HG03521 (cell line): ENCODE results near the gene CALML3.
"Not testable (repeated sequence)": the region's sequence is repeated elsewhere in the genome, so short reads cannot be mapped to it uniquely, and the experiment has no call there.

Experiments
- ATAC-seq: cut with Tn5 transposase; IDR thresholded peaks from one replicate; pipeline ENCODE4 v1.9.1; 2021; ENCODE audit warnings: mild to moderate bottlenecking, moderate library complexity; ENCODE audit not compliant: unreplicated experiment

CALML3 gene

GRCh38 chr10:5524641-5525560 lies at the start of gene CALML3:
Gene CALML3 (plus strand): TSS chr10:5524961. CDS start chr10:5525086, 125 bp downstream.
- ATAC-seq, result no peak

GRCh38 chr10:5475088-5475487 lies 49.7 kb upstream of the CALML3 start:
- ATAC-seq, result not testable (repeated sequence)

DNA sequence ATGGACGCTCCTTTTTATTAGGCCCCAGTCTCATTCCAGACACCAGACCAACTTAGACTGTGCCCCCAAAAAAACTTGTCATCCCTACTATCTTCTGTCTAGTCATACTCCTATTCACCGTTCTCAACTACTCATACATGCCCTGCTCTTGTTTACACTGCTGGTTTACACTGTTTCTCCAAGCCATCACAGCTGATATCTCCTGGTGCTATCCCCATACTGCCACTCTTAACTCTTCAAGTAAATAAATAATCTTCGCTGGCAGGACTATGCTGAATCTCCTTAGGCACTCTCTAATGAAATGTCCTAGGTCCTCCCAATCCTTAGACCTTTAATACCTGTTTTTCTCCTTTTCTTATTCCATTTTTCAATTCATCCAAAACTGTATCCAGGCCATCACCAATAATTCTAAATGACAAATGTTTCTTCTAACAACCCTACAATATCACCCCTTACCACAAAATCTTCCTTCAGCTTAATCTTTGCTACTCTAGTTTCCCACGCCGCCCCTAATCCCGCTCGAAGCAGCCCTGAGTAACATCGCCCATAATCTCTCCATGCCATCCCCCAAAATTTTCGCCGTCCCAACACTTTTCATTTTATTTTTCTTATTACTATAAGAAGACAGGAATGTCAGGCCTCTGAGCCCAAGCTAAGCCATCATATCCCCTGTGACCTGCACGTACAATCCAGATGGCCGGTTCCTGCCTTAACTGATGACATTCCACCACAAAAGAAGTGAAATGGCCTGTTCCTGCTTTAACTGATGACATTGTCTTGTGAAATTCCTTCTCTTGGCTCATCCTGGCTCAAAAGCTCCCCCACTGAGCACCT lies 48.6 kb upstream of the CALML3 start:
- ATAC-seq, result not testable (repeated sequence)

GRCh38 chr10:5476918-5477525 lies 47.7 kb upstream of the CALML3 start:
- no peak for ATAC-seq

GRCh38 chr10:5477948-5478693 lies 46.6 kb upstream of the CALML3 start:
- ATAC-seq, result no peak

- ATAC-seq, result no peak
Measured at GRCh38 chr10:5478694-5479305, 46.0 kb upstream of the CALML3 start.

- ATAC-seq, result no peak
Measured at GRCh38 chr10:5479481-5480161, 45.1 kb upstream of the CALML3 start.

DNA sequence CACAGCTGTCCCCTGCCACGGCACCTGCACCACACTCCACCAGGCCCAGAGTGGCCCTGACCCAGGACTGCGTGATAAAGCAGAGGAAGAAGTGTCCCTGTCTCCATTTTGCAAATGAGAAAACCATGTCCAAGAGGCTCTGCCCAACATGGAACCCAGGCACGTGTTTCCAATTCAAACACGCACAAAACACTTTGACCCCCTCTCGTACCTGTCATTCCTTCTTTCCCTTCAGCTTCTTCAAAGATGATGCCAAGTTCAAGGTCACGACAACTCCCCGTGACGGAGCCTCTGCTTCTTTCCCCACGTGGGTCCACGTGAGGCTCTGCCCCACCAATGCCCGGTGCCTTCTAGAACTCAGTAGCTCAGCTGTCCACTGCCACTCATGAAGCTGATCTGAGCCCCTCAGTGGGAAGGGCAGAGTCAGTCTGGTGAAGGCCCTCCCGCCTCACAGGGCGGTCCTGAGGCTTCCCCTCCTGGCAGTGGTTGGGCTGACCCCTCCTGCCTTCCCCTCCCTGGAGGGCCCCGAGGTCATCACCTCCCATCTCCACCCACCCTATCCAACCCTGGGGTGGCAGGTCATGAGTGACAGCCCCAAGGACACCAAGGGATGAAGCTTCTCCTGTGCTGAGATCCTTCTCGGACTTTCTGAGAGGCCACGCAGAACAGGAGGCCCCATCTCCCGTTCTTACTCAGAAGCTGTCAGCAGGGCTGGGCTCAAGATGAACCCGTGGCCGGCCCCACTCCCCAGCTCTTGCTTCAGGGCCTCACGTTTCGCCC lies 44.4 kb upstream of the CALML3 start:
- ATAC-seq, result no peak

DNA sequence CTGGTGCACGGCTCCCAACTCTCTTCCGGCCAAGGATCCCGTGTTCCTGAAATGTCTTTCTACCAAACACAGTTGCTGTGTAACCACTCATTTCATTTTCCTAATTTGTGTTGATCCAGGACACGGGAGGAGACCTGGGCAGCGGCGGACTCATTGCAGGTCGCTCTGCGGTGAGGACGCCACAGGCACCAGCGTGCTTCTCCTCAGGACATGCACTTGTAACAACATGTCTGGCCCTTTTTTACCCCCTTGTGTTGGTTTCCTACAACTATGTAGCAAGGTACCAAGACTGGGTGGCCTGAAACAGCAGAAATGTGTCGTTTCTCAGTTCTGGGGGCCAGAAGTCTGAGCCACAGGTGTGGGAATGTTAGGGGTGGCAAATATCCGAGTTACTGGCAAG lies 43.6 kb upstream of the CALML3 start:
- ATAC-seq, result no peak

GRCh38 chr10:5482016-5482415 lies 42.7 kb upstream of the CALML3 start:
- no peak for ATAC-seq

DNA sequence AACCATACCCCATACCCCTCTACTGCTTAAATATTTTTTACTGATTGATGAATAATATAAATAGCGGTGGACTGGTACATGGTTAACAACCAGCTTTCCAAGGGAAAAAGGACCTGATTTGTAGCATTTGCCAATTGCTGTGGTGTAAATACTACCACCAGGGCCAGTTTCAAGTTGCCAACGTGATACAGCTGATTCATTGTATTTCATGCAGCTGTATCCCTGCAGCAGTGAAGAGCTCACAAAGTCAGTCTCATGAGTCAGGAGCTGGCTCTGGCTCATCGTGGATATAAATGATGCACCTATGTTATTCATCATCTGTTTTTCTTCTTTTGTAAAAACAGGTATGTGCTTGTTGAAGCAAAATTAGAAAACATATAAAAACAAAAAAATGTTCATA lies 40.6 kb upstream of the CALML3 start:
- ATAC-seq, result no peak

- ATAC-seq, result no peak
Measured at GRCh38 chr10:5485290-5485689, 39.5 kb upstream of the CALML3 start.

DNA sequence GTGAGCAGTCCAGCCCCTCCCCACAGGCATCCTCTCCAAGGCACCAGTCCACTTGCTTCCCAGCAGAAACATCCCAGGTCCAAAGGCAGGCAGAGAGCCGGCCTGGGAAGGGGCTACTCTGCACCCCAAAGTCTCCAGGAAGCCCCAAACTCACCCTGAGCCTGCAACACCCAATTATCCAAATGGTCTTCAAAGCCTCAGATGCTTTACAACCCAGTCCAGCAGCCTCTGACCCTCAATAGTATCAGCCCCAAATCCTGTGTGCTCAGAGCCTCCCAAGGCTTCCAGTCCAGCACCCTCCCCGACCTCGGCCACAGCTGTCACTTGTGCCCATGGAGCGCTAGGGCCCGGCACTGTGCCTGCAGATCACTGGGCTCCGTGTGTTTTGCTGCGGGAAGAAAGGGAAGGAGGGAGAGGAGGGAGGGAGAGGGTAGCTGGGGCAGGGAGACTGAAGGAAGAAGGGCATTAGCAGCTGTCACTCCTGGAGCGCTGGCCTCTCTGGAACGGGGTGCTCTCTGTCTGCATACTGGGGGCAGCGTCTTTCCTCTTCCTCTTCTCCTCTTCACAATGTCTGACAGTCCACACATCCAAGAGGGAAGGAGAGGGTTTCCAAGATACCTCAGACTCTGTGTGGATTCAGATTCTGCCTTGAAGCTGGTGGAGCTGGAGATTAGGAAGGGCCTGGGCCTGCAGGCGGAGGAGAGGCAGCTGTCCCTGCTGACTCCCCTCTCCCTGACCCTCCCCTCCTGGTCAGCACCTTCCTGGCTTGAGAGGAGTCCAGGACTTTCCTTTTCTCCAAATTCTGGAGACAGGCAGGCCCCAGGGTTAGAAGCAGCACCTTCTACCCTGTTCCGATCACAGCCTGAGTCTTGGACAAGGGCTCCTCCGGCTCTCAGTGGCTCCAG lies 38.6 kb upstream of the CALML3 start:
- no peak for ATAC-seq

DNA sequence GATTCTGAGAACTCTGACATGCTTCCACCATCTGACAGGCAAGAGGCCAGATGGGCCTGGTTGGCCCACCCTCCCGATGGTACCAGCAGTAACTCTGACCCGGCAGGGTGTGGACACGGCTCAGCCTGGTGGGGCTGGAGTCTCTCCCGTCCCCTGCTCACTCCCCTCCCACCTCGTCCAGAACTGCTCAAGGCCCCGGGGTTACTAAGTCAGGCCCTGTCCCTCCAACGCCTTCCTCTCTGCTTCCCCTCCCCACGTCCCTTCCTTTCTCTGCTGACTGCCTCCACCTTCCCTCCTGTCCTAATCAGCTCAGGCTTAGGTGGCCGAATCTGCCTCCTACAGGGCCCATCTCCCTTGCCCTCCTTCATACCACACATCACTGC lies 37.9 kb upstream of the CALML3 start:
- ATAC-seq, result no peak

DNA sequence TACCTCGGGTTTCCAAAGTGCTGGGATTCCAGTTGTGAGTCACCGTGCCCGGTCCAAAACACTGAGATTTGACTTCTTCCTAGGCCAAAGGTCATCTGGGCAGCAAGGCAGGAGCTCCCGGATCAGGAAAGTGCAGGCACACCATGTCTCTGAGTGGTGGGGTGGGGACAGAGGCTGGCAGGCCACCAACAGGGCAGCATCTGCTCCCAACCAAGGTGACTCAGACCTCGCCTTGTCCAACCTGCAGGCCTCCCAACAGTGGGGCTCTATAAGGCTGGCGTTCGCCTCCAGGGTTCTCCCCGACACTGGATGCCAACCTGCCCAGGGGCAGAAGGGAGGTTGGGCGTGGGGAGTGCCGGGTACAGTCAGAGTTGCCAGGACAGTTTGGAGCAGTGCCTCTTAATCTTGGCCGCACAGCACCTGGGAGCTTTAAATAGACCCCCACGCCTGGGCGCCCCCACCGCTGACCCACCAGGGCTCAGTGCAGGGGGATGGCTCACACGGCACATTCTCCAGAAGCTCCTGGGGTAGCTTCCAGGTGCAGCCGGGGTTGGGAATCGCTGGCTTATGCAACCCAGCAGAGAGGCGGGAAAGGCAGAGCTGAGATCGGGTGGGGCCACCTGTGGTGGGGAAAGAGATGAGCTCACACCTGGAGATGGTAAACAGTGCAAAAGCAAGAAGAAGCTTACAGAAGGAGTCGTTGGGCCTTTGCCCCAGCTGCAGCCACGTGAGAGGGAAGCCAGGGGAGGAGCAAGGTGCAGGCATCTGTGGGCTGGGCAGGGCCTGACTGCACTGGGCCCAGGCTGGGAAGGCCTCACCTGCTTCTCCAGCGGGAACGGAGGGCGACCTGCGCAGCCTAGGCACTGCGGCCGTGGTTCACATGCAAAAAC lies 36.2 kb upstream of the CALML3 start:
- ATAC-seq, result no peak

DNA sequence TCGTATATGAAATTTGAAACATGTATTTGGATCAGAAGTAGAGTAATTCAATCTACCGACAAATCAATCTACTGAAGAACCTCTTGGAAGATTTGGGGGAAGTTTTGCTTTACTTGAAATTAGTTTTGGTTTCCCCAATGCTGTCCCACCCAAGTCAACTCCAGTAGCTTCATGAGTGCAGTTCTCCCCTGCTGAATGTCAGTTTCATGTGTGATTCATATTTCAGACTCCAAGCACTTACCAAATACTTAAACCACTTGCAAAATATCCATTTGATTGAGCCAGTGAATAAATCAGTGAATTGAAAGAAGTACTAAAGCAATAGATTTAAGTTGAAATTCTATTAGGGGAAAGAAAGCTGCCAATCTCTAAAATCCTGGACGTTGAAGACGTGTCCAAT lies 34.7 kb upstream of the CALML3 start:
- ATAC-seq, result no peak
